Breast epithelium (tissue), 4 donors: Measurements from ENCODE around the gene BCAR1. TPM values are rescaled to one million over a fixed set of nuclear protein-coding genes. Genes with fewer than 3 reads are reported as not detected.
A peak's percentile ranks its signal among the peaks of the same experiment; 100 is the strongest.

Experiments used
- DNase-seq, 2 donors: peaks; one replicate each; pipeline ENCODE4 v3.0.0-alpha.2; 2019; ENCODE audit warnings: low spot score in 2 of 2
- H3K27ac ChIP-seq, 2 donors: fragments of 200-600 bp; sonication (generic) in 1 of 2; one replicate each; pipeline ENCODE4 v1.5.1; 2016 to 2019; ENCODE audit warnings: mild to moderate bottlenecking in 1 of 2
- H3K27me3 ChIP-seq, 2 donors: fragments of 200-600 bp; sonication (generic) in 1 of 2; one replicate each; pipeline versions ENCODE4 v1.5.1 to v1.6.0; 2017 to 2019; ENCODE audit warnings: control low read depth in 1 of 2, mild to moderate bottlenecking in 1 of 2
- H3K36me3 ChIP-seq: fragments of 200-600 bp; one replicate; pipeline ENCODE4 v1.5.1; 2019
- H3K4me1 ChIP-seq, 2 donors: fragments of 200-600 bp; sonication (generic); one replicate each; pipeline ENCODE4 v1.5.1; 2016 to 2019; ENCODE audit warnings: control low read depth in 1 of 2
- H3K4me3 ChIP-seq, 3 donors: fragments of 200-600 bp; sonication (generic); 1 replicate in 2 of 3; 2 replicates in 1 of 3; pipeline ENCODE4 v1.5.1; 2016 to 2019; ENCODE audit warnings: mild to moderate bottlenecking in 3 of 3, moderate library complexity in 2 of 3
- H3K9me3 ChIP-seq, 2 donors: fragments of 200-600 bp; sonication (generic) in 1 of 2; one replicate each; pipeline ENCODE4 v1.5.1; 2016 to 2019; ENCODE audit warnings: control low read depth in 1 of 2
- CTCF ChIP-seq, 3 donors: fragments of 450-650 bp; IDR thresholded peaks; one replicate each; pipeline ENCODE4 v1.5.1; 2016 to 2017; ENCODE audit warnings: antibody characterized with exemption in 3 of 3, mild to moderate bottlenecking in 3 of 3, moderate library complexity in 3 of 3
- POLR2A ChIP-seq: fragments of 450-650 bp; IDR thresholded peaks from one replicate; pipeline ENCODE4 v1.6.1; 2016; ENCODE audit warnings: antibody characterized with exemption, mild to moderate bottlenecking, moderate library complexity
- POLR2AphosphoS5 ChIP-seq, 3 donors: sonication (generic); formaldehyde crosslinking; IDR thresholded peaks; one replicate each; pipeline ENCODE4 v1.6.1; 2017; ENCODE audit warnings: antibody characterized with exemption in 3 of 3
- intact Hi-C: fragments of 100-400 bp; cut with DNase I; formaldehyde crosslinking; loops from one replicate; pipeline ENCODE4 v1.15.1; 2023; ENCODE audit warnings: low total_unique reads
- total RNA-seq, 3 donors: library from RNA; depleted of rRNA; stranded (reverse); fragments of >200 nt; gene quantifications; one replicate each; pipeline ENCODE4 v1.1.0, GENCODE V29; 2016

BCAR1 gene
- total RNA-seq, 3 donors from 2014 or later: 13.6 to 38.7 (median 32.9) TPM

GRCh38 chr16:75292691-75293090 is 41.3 kb upstream of the BCAR1 start:
- no peak for DNase-seq
- Histone ChIP-seq H3K4me1 (no peaks in the 10 kb centered on the region), H3K4me3 (no peak overlapping the region), H3K36me3 (no peaks in the 10 kb centered on the region), H3K27ac (no peak overlapping the region), H3K27me3 (no peaks in the 10 kb centered on the region), H3K9me3 (no peaks in the 10 kb centered on the region)
- intact Hi-C loops: no loop called here
- no peak for TF ChIP-seq POLR2AphosphoS5 (IDR thresholded peaks at IDR 0.05)
- no peak for TF ChIP-seq CTCF (IDR thresholded peaks at IDR 0.05)
- TF ChIP-seq POLR2A: no peak

- Histone ChIP-seq H3K36me3 (no peaks in the 10 kb centered on the region), H3K27ac (peak overlapping the region in 1 of 2 donors; percentile 64), H3K9me3 (no peaks in the 10 kb centered on the region), H3K27me3 (no peaks in the 10 kb centered on the region), H3K4me1 (no peaks in the 10 kb centered on the region), H3K4me3 (no peak overlapping the region)
- no peak for DNase-seq
- no peak for TF ChIP-seq CTCF (IDR thresholded peaks at IDR 0.05)
- TF ChIP-seq POLR2AphosphoS5 (IDR thresholded peaks at IDR 0.05): peak in 1 of 3 donors; percentile 56
- no peak for TF ChIP-seq POLR2A
- intact Hi-C loops: no loop called here
These were observed 37.8 kb upstream of the BCAR1 start for GRCh38 chr16:75289189-75289588.

GRCh38 chr16:75288596-75289120 is 37.2 kb upstream of the BCAR1 start:
- no peak for TF ChIP-seq CTCF (IDR thresholded peaks at IDR 0.05)
- TF ChIP-seq POLR2A: no peak
- TF ChIP-seq POLR2AphosphoS5 (IDR thresholded peaks at IDR 0.05): no peak
- H3K27ac ChIP-seq: peak overlapping the region in 1 of 2 donors; percentile 64
- H3K36me3 ChIP-seq: no peaks in the 10 kb centered on the region
- intact Hi-C loops: no loop called here
- no peaks in the 10 kb centered on the region for H3K27me3 ChIP-seq
- no peaks in the 10 kb centered on the region for H3K9me3 ChIP-seq
- no peaks in the 10 kb centered on the region for H3K4me1 ChIP-seq
- DNase-seq: no peak
- no peak overlapping the region for H3K4me3 ChIP-seq

GRCh38 chr16:75288181-75288580 is 36.8 kb upstream of the BCAR1 start:
- intact Hi-C loops: no loop called here
- Histone ChIP-seq H3K27me3 (no peaks in the 10 kb centered on the region), H3K9me3 (no peaks in the 10 kb centered on the region), H3K4me3 (no peak overlapping the region), H3K4me1 (no peaks in the 10 kb centered on the region), H3K36me3 (no peaks in the 10 kb centered on the region), H3K27ac (no peak overlapping the region)
- TF ChIP-seq POLR2AphosphoS5 (IDR thresholded peaks at IDR 0.05) (no peak), CTCF (IDR thresholded peaks at IDR 0.05) (no peak), POLR2A (no peak)
- DNase-seq: no peak

- no peak overlapping the region for H3K27ac ChIP-seq
- H3K9me3 ChIP-seq: no peaks in the 10 kb centered on the region
- intact Hi-C loops: no loop called here
- no peak overlapping the region for H3K4me3 ChIP-seq
- no peak for TF ChIP-seq CTCF (IDR thresholded peaks at IDR 0.05)
- no peak for TF ChIP-seq POLR2A
- no peak for TF ChIP-seq POLR2AphosphoS5 (IDR thresholded peaks at IDR 0.05)
- no peaks in the 10 kb centered on the region for H3K27me3 ChIP-seq
- H3K4me1 ChIP-seq: no peaks in the 10 kb centered on the region
- H3K36me3 ChIP-seq: no peaks in the 10 kb centered on the region
- DNase-seq: no peak
These were observed 36.3 kb upstream of the BCAR1 start for GRCh38 chr16:75287708-75288107.
